Posterior cingulate gyrus (tissue), 11 donors: ENCODE results near the gene MRPL38.

ENCODE experiments used
- DNase-seq, 10 donors: peaks; one replicate each; pipeline versions ENCODE4 v3.0.0 to v3.0.0-alpha.2; 2020 to 2021; ENCODE audit warnings: mixed read lengths in 3 of 10
- intact Hi-C: fragments of 100-400 bp; cut with DNase I; formaldehyde crosslinking; loops from one replicate; pipeline ENCODE4 v1.15.1; 2023

MRPL38 gene

GRCh38 chr17:75904749-75905521 lies at the start of gene MRPL38:
MRPL38 (minus strand) TSS chr17:75904884; CDS start chr17:75904875, 9 bp downstream.
- peak; percentile 78 to 99 (median 88) for DNase-seq
- intact Hi-C loops: loop anchor here (1.0 kb wide), 1 partner anchor 100 kb away; no protein-coding TSS in a partner anchor

GRCh38 chr17:75950855-75951554 lies 46.3 kb upstream of the MRPL38 start:
- DNase-seq: peak in 2 of 10 donors; percentile 32 to 86
- intact Hi-C loops: no loop called here

GRCh38 chr17:75950421-75950820 lies 45.7 kb upstream of the MRPL38 start:
- intact Hi-C loops: no loop called here
- no peak for DNase-seq

GRCh38 chr17:75945211-75945610 lies 40.5 kb upstream of the MRPL38 start:
- intact Hi-C loops: no loop called here
- no peak for DNase-seq

GRCh38 chr17:75943491-75943890 lies 38.8 kb upstream of the MRPL38 start:
- no peak for DNase-seq
- intact Hi-C loops: no loop called here

- intact Hi-C loops: no loop called here
Observed at GRCh38 chr17:75942473-75942872, 37.8 kb upstream of the MRPL38 start.

GRCh38 chr17:75941442-75941819 lies 36.7 kb upstream of the MRPL38 start:
- intact Hi-C loops: loop anchor here (1.0 kb wide), 1 partner anchor 38 kb away; the partner anchor contains the start of genes ACOX1 and TEN1
- DNase-seq: no peak

More at GRCh38 chr17:75942473-75942872, 37.8 kb upstream of the MRPL38 start:
- DNase-seq: no peak

- intact Hi-C loops: loop anchor here (1.0 kb wide), 1 partner anchor 38 kb away; the partner anchor contains the start of genes ACOX1 and TEN1
- peak; percentile 93 to 100 (median 98) for DNase-seq
Observed at GRCh38 chr17:75940727-75941441, 36.2 kb upstream of the MRPL38 start, which contains the start of gene FBF1. FBF1 (minus strand) TSS chr17:75941042; CDS start chr17:75938149, 2,893 bp downstream.

GRCh38 chr17:75937652-75938051 lies 33.0 kb upstream of the MRPL38 start:
- intact Hi-C loops: no loop called here
- no peak for DNase-seq

GRCh38 chr17:75933808-75934207 lies 29.1 kb upstream of the MRPL38 start:
- no peak for DNase-seq
- intact Hi-C loops: no loop called here

- no peak for DNase-seq
- intact Hi-C loops: no loop called here
Observed at GRCh38 chr17:75932852-75933251, 28.2 kb upstream of the MRPL38 start.

GRCh38 chr17:75931062-75931461 lies 26.4 kb upstream of the MRPL38 start:
- intact Hi-C loops: no loop called here
- peak in 1 of 10 donors; percentile 22 for DNase-seq

- peak in 1 of 10 donors; percentile 33 for DNase-seq
- intact Hi-C loops: no loop called here
Observed at GRCh38 chr17:75927286-75927922, 22.7 kb upstream of the MRPL38 start.

GRCh38 chr17:75926456-75926855 lies 21.8 kb upstream of the MRPL38 start:
- intact Hi-C loops: no loop called here

GRCh38 chr17:75925912-75926311 lies 21.2 kb upstream of the MRPL38 start:
- intact Hi-C loops: no loop called here
- DNase-seq: peak in 1 of 10 donors; percentile 55

More at GRCh38 chr17:75926456-75926855, 21.8 kb upstream of the MRPL38 start:
- DNase-seq: no peak

GRCh38 chr17:75925103-75925502 lies 20.4 kb upstream of the MRPL38 start:
- DNase-seq: no peak
- intact Hi-C loops: no loop called here

GRCh38 chr17:75922963-75923874 lies 18.5 kb upstream of the MRPL38 start:
- DNase-seq: peak in 1 of 10 donors; percentile 52
- intact Hi-C loops: no loop called here

GRCh38 chr17:75922173-75922961 lies 17.7 kb upstream of the MRPL38 start:
- intact Hi-C loops: no loop called here
- DNase-seq: peak in 1 of 10 donors; percentile 42
